HEK293T (cell line): ENCODE data around the gene FREY1.

ENCODE experiments used
- BHLHE40 ChIP-seq: fragments of 450-650 bp; IDR thresholded peaks from 2 replicates; pipeline ENCODE4 v1.6.1; 2016; ENCODE audit warnings: mild to moderate bottlenecking, moderate library complexity, borderline replicate concordance
- CTBP1 ChIP-seq: fragments of 450-650 bp; IDR thresholded peaks from 2 replicates; pipeline ENCODE4 v1.6.1; 2016; ENCODE audit warnings: borderline replicate concordance
- ELF4 ChIP-seq: fragments of 450-650 bp; IDR thresholded peaks from 2 replicates; pipeline ENCODE4 v1.6.1; 2017; ENCODE audit warnings: antibody characterized with exemption
- FOXA1 ChIP-seq: fragments of 450-650 bp; IDR thresholded peaks from 2 replicates; pipeline ENCODE4 v1.6.1; 2016; ENCODE audit warnings: mild to moderate bottlenecking
- FOXK2 ChIP-seq: fragments of 450-650 bp; IDR thresholded peaks from 2 replicates; pipeline ENCODE4 v1.6.1; 2016; ENCODE audit warnings: mild to moderate bottlenecking
- FOXM1 ChIP-seq: fragments of 450-650 bp; IDR thresholded peaks from 2 replicates; pipeline ENCODE4 v1.6.1; 2017; ENCODE audit warnings: mild to moderate bottlenecking, borderline replicate concordance
- HDGF ChIP-seq: fragments of 450-650 bp; IDR thresholded peaks from 2 replicates; pipeline ENCODE4 v1.6.1; 2017; ENCODE audit warnings: antibody characterized with exemption, borderline replicate concordance
- LEF1 ChIP-seq: fragments of 450-650 bp; IDR thresholded peaks from 2 replicates; pipeline ENCODE4 v1.6.1; 2017; ENCODE audit warnings: mild to moderate bottlenecking, borderline replicate concordance
- PKNOX1 ChIP-seq: fragments of 450-650 bp; IDR thresholded peaks from 2 replicates; pipeline ENCODE4 v1.6.1; 2016
- SP1 ChIP-seq: fragments of 450-650 bp; IDR thresholded peaks from 2 replicates; pipeline ENCODE4 v1.6.1; 2017
- SUZ12 ChIP-seq: fragments of 450-650 bp; IDR thresholded peaks from 2 replicates; pipeline ENCODE4 v1.6.1; 2016; ENCODE audit warnings: mild to moderate bottlenecking
- TARDBP ChIP-seq: fragments of 450-650 bp; IDR thresholded peaks from 2 replicates; pipeline ENCODE4 v1.6.1; 2016
- ZNF384 ChIP-seq: fragments of 450-650 bp; IDR thresholded peaks from 2 replicates; pipeline ENCODE4 v1.6.1; 2016

GRCh38 chr11:45920531-45921477, 13.7 kb upstream of the FREY1 start:
- no peak for TF ChIP-seq TARDBP
- TF ChIP-seq FOXA1, result no peak
- no peak for TF ChIP-seq ELF4
- no peak for TF ChIP-seq SUZ12
- TF ChIP-seq FOXM1, result no peak
- no peak for TF ChIP-seq PKNOX1
- TF ChIP-seq CTBP1, result no peak
- TF ChIP-seq LEF1, result no peak
- no peak for TF ChIP-seq BHLHE40
- no peak for TF ChIP-seq ZNF384
- no peak for TF ChIP-seq SP1
- TF ChIP-seq FOXK2, result no peak
- no peak for TF ChIP-seq HDGF
